Neural progenitor cell (in vitro differentiated cells): ENCODE data around the gene RLF. TPM values are rescaled to one million over a fixed set of nuclear protein-coding genes. Genes with fewer than 3 reads are reported as not detected.
"Not testable (repeated sequence)": the region's sequence is repeated elsewhere in the genome, so short reads cannot be mapped to it uniquely, and the experiment has no call there.

Experiments
- DNase-seq: peaks from one replicate; pipeline ENCODE4 v3.0.0-alpha.2; 2016; ENCODE audit warnings: low spot score
- H2AFZ ChIP-seq: fragments of 200-600 bp; sonication (generic); replicated peaks from 2 replicates; pipeline ENCODE4 v1.6.1; 2016; ENCODE audit warnings: antibody characterized with exemption
- H3F3A ChIP-seq: fragments of 200-600 bp; sonication (generic); 2 replicates; pipeline ENCODE4 v1.6.1; 2016; ENCODE audit warnings: antibody characterized with exemption, low read depth
- H3K27ac ChIP-seq: fragments of 200-600 bp; sonication (generic); 2 replicates; pipeline ENCODE4 v1.5.1; 2016; ENCODE audit warnings: mild to moderate bottlenecking
- H3K27me3 ChIP-seq: fragments of 200-600 bp; sonication (generic); 2 replicates; pipeline ENCODE4 v1.6.1; 2016; ENCODE audit warnings: mild to moderate bottlenecking, moderate library complexity
- H3K36me3 ChIP-seq: fragments of 200-600 bp; sonication (generic); 2 replicates; pipeline ENCODE4 v1.5.1; 2016
- H3K4me1 ChIP-seq: fragments of 200-600 bp; sonication (generic); 2 replicates; pipeline ENCODE4 v1.6.1; 2016; ENCODE audit warnings: mixed run types
- H3K4me2 ChIP-seq: fragments of 200-600 bp; sonication (generic); 2 replicates; pipeline ENCODE4 v1.6.1; 2016
- H3K4me3 ChIP-seq: fragments of 200-600 bp; sonication (generic); 2 replicates; pipeline ENCODE4 v1.5.1; 2016
- H3K79me2 ChIP-seq: fragments of 200-600 bp; sonication (generic); 2 replicates; pipeline ENCODE4 v1.6.1; 2016; ENCODE audit warnings: low read depth
- H3K9ac ChIP-seq: fragments of 200-600 bp; sonication (generic); 2 replicates; pipeline ENCODE4 v1.6.1; 2016
- H3K9me3 ChIP-seq: fragments of 200-600 bp; sonication (generic); 2 replicates; pipeline ENCODE4 v1.5.1; 2016; ENCODE audit warnings: low read depth
- H4K20me1 ChIP-seq: fragments of 200-600 bp; sonication (generic); 2 replicates; pipeline ENCODE4 v1.6.1; 2016; ENCODE audit warnings: low read depth
- H3K27ac Mint-ChIP-seq: 3 replicates; pipeline ENCODE4 v1.8.0; 2021; ENCODE audit warnings: mixed read lengths
- H3K27me3 Mint-ChIP-seq: 2 replicates; pipeline ENCODE4 v1.8.0; 2022; ENCODE audit warnings: low read depth, mild to moderate bottlenecking, inconsistent platforms, moderate library complexity, mixed read lengths; ENCODE audit not compliant: insufficient read depth
- H3K36me3 Mint-ChIP-seq: 3 replicates; pipeline ENCODE4 v1.8.0; 2021; ENCODE audit warnings: mixed read lengths
- H3K4me1 Mint-ChIP-seq: 3 replicates; pipeline ENCODE4 v1.8.0; 2021; ENCODE audit warnings: mixed read lengths
- H3K4me3 Mint-ChIP-seq: 3 replicates; pipeline ENCODE4 v1.8.0; 2021; ENCODE audit warnings: mild to moderate bottlenecking, moderate library complexity, mixed read lengths
- H3K9me3 Mint-ChIP-seq: 3 replicates; pipeline ENCODE4 v1.8.0; 2020; ENCODE audit warnings: mixed read lengths
- CTCF ChIP-seq: fragments of 200-600 bp; sonication (generic); IDR thresholded peaks from 2 replicates; pipeline ENCODE4 v1.5.1; 2017; ENCODE audit warnings: antibody characterized with exemption, mild to moderate bottlenecking
- EZH2 ChIP-seq: fragments of 200-600 bp; sonication (generic); IDR thresholded peaks from 2 replicates; pipeline ENCODE4 v1.6.1; 2017; ENCODE audit warnings: antibody characterized with exemption, mild to moderate bottlenecking, moderate library complexity
- EZH2phosphoT487 ChIP-seq: fragments of 200-600 bp; sonication (generic); IDR thresholded peaks from 2 replicates; pipeline ENCODE4 v1.6.1; 2017; ENCODE audit warnings: antibody characterized with exemption
- total RNA-seq: library from RNA; depleted of rRNA; stranded (reverse); fragments of >200 nt; gene quantifications from 2 replicates; pipeline ENCODE4 v1.2.3, GENCODE V29; 2015; ENCODE audit warnings: low replicate concordance

Gene RLF
- total RNA-seq, 1 donor from 2014 or later, result 72.7 TPM

GRCh38 chr1:40210511-40211204, 49.5 kb downstream of the RLF start:
- Histone ChIP-seq H3K4me2 (no peak overlapping the region), H3K79me2 (no peaks in the 10 kb centered on the region), H3K9ac (no peak overlapping the region), H3K4me1 (peaks cover 4% of the 10 kb centered on the region), H3K27ac (no peak overlapping the region), H3K9me3 (no peaks in the 10 kb centered on the region), H4K20me1 (peaks cover 54% of the 10 kb centered on the region), H2AFZ (no peak overlapping the region), H3K27me3 (no peaks in the 10 kb centered on the region), H3K4me3 (no peak overlapping the region), H3K36me3 (peaks cover 4% of the 10 kb centered on the region), H3F3A (no peaks in the 10 kb centered on the region)
- no peak for DNase-seq
- H3K4me1 Mint-ChIP-seq, result peaks cover 4% of the 10 kb centered on the region
- no peaks in the 10 kb centered on the region for H3K9me3 Mint-ChIP-seq
- H3K27me3 Mint-ChIP-seq, result no peaks in the 10 kb centered on the region
- TF ChIP-seq CTCF (no peak), EZH2 (no peak), EZH2phosphoT487 (no peak)
- H3K4me3 Mint-ChIP-seq, result no peak overlapping the region
- no peak overlapping the region for H3K27ac Mint-ChIP-seq
- peaks cover 22% of the 10 kb centered on the region for H3K36me3 Mint-ChIP-seq

- H3K9me3 ChIP-seq, result no peaks in the 10 kb centered on the region
- H4K20me1 ChIP-seq, result peaks cover 6% of the 10 kb centered on the region
- H3K27ac ChIP-seq, result no peak overlapping the region
- H3K4me3 Mint-ChIP-seq, result no peak overlapping the region
- DNase-seq, result no peak
- peaks cover 4% of the 10 kb centered on the region for H3K4me1 ChIP-seq
- no peak overlapping the region for H3K27ac Mint-ChIP-seq
- no peak overlapping the region for H2AFZ ChIP-seq
- H3K27me3 ChIP-seq, result no peaks in the 10 kb centered on the region
- TF ChIP-seq EZH2phosphoT487 (no peak), EZH2 (no peak), CTCF (no peak)
- no peaks in the 10 kb centered on the region for H3K4me1 Mint-ChIP-seq
- no peak overlapping the region for H3K9ac ChIP-seq
- H3K4me3 ChIP-seq, result no peak overlapping the region
- no peaks in the 10 kb centered on the region for H3K36me3 ChIP-seq
- no peaks in the 10 kb centered on the region for H3K27me3 Mint-ChIP-seq
- H3K36me3 Mint-ChIP-seq, result peaks cover 8% of the 10 kb centered on the region
- no peak overlapping the region for H3K4me2 ChIP-seq
- H3F3A ChIP-seq, result no peaks in the 10 kb centered on the region
- H3K9me3 Mint-ChIP-seq, result no peaks in the 10 kb centered on the region
- no peaks in the 10 kb centered on the region for H3K79me2 ChIP-seq
Measured at GRCh38 chr1:40218333-40218732, 57.1 kb downstream of the RLF start.

GRCh38 chr1:40221471-40221905, 60.3 kb downstream of the RLF start:
- DNase-seq, H3K79me2 ChIP-seq, H3F3A ChIP-seq, H2AFZ ChIP-seq, H3K27ac ChIP-seq, H3K4me1 ChIP-seq, H3K4me3 Mint-ChIP-seq, H3K9ac ChIP-seq, H3K4me2 ChIP-seq, H3K4me1 Mint-ChIP-seq, H3K27me3 ChIP-seq, H4K20me1 ChIP-seq, H3K36me3 Mint-ChIP-seq, H3K4me3 ChIP-seq, H3K27ac Mint-ChIP-seq, H3K9me3 Mint-ChIP-seq, H3K36me3 ChIP-seq, H3K27me3 Mint-ChIP-seq, H3K9me3 ChIP-seq: not testable (repeated sequence)

- no peaks in the 10 kb centered on the region for H3K27me3 ChIP-seq
- no peak overlapping the region for H2AFZ ChIP-seq
- H3K79me2 ChIP-seq, result no peaks in the 10 kb centered on the region
- Mint-ChIP-seq H3K27me3 (no peaks in the 10 kb centered on the region), H3K9me3 (no peaks in the 10 kb centered on the region), H3K27ac (no peak overlapping the region), H3K4me1 (no peaks in the 10 kb centered on the region), H3K36me3 (peaks cover 5% of the 10 kb centered on the region), H3K4me3 (no peak overlapping the region)
- no peaks in the 10 kb centered on the region for H3K4me1 ChIP-seq
- DNase-seq, result no peak
- no peaks in the 10 kb centered on the region for H4K20me1 ChIP-seq
- H3K9me3 ChIP-seq, result no peaks in the 10 kb centered on the region
- no peak overlapping the region for H3K4me3 ChIP-seq
- H3K4me2 ChIP-seq, result no peak overlapping the region
- no peak overlapping the region for H3K27ac ChIP-seq
- no peaks in the 10 kb centered on the region for H3K36me3 ChIP-seq
- TF ChIP-seq EZH2phosphoT487, result no peak
- TF ChIP-seq EZH2, result no peak
- no peak for TF ChIP-seq CTCF
- no peaks in the 10 kb centered on the region for H3F3A ChIP-seq
- H3K9ac ChIP-seq, result no peak overlapping the region
Measured at GRCh38 chr1:40221977-40222772, 61.0 kb downstream of the RLF start.
